ENCODE results near the gene ELP1.

DNA sequence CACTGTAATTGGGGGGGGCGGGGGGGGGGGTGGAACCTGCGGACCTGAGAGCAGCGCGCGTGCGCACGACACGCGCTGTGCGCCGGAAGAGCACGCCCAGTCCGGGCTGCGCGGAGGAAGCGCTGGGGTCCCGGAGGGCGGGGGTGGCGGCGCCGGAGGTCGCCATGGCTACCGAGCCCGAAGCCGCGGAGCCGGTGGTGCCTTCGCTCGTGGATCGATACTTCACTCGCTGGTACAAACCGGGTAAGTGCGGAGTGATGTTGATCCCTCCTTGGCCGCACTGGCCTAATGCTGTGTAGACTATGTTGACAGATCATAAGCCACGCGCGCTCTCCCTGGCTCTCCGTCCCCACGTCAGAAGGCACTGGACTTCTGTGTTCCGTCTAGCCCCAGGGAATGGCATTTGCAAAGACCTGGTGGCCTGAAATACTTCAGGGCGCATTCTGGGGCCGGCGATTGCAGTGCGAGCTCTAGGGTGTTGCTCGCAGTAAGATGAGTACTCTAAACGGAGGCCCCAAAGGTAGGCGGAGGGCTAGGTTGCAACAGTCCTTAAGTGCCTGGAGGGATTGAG is 484 bp upstream of the ELP1 start, which contains the start of gene ABITRAM:
- TF ChIP-seq, protein P1, sequence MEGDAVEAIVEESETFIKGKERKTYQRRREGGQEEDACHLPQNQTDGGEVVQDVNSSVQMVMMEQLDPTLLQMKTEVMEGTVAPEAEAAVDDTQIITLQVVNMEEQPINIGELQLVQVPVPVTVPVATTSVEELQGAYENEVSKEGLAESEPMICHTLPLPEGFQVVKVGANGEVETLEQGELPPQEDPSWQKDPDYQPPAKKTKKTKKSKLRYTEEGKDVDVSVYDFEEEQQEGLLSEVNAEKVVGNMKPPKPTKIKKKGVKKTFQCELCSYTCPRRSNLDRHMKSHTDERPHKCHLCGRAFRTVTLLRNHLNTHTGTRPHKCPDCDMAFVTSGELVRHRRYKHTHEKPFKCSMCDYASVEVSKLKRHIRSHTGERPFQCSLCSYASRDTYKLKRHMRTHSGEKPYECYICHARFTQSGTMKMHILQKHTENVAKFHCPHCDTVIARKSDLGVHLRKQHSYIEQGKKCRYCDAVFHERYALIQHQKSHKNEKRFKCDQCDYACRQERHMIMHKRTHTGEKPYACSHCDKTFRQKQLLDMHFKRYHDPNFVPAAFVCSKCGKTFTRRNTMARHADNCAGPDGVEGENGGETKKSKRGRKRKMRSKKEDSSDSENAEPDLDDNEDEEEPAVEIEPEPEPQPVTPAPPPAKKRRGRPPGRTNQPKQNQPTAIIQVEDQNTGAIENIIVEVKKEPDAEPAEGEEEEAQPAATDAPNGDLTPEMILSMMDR (IDR thresholded peaks at IDR 0.05; ENCODE audit: low read depth, low read length, missing input control): no peak
- TF ChIP-seq, protein P2, sequence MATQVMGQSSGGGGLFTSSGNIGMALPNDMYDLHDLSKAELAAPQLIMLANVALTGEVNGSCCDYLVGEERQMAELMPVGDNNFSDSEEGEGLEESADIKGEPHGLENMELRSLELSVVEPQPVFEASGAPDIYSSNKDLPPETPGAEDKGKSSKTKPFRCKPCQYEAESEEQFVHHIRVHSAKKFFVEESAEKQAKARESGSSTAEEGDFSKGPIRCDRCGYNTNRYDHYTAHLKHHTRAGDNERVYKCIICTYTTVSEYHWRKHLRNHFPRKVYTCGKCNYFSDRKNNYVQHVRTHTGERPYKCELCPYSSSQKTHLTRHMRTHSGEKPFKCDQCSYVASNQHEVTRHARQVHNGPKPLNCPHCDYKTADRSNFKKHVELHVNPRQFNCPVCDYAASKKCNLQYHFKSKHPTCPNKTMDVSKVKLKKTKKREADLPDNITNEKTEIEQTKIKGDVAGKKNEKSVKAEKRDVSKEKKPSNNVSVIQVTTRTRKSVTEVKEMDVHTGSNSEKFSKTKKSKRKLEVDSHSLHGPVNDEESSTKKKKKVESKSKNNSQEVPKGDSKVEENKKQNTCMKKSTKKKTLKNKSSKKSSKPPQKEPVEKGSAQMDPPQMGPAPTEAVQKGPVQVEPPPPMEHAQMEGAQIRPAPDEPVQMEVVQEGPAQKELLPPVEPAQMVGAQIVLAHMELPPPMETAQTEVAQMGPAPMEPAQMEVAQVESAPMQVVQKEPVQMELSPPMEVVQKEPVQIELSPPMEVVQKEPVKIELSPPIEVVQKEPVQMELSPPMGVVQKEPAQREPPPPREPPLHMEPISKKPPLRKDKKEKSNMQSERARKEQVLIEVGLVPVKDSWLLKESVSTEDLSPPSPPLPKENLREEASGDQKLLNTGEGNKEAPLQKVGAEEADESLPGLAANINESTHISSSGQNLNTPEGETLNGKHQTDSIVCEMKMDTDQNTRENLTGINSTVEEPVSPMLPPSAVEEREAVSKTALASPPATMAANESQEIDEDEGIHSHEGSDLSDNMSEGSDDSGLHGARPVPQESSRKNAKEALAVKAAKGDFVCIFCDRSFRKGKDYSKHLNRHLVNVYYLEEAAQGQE (IDR thresholded peaks at IDR 0.05): no peak
- TF ChIP-seq TAF1 (conservative IDR thresholded peaks at IDR 0.05): no peak
- TF ChIP-seq YY1 (IDR thresholded peaks at IDR 0.05): no peak
- TF ChIP-seq, protein P3, sequence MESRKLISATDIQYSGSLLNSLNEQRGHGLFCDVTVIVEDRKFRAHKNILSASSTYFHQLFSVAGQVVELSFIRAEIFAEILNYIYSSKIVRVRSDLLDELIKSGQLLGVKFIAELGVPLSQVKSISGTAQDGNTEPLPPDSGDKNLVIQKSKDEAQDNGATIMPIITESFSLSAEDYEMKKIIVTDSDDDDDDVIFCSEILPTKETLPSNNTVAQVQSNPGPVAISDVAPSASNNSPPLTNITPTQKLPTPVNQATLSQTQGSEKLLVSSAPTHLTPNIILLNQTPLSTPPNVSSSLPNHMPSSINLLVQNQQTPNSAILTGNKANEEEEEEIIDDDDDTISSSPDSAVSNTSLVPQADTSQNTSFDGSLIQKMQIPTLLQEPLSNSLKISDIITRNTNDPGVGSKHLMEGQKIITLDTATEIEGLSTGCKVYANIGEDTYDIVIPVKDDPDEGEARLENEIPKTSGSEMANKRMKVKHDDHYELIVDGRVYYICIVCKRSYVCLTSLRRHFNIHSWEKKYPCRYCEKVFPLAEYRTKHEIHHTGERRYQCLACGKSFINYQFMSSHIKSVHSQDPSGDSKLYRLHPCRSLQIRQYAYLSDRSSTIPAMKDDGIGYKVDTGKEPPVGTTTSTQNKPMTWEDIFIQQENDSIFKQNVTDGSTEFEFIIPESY (IDR thresholded peaks at IDR 0.05): no peak
- no peak for TF ChIP-seq JUND (IDR thresholded peaks at IDR 0.05)
- TF ChIP-seq EGR1 (IDR thresholded peaks at IDR 0.05; ENCODE audit: low read depth in 2 of 2): peak; percentile 67 to 69
- peak in 1 of 2 donors; percentile 12 for TF ChIP-seq RAD21 (IDR thresholded peaks at IDR 0.05)
- TF ChIP-seq HNF4G (IDR thresholded peaks at IDR 0.05): no peak
